ENCODE data around the gene SGMS1.

DNA sequence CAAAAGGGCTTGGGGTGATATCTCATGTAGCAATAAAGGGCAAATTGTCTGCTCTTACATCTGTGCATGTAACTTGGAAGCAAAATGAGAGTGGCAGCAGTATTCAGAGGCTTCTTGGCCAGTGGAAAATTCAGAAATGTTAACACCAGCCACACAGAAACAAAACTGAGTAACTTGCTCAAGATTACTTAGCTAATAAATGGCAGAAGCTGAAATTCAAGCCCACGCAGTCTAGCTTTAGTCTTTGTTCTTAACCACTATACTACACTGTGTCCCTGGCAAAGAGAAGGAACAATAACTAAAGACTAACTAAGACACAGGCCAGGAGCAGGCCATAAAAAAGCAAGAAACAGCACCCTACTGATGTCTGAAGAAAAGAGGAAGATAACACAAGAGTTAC is 186.5 kb downstream of the SGMS1 start:
- TF ChIP-seq, protein P1, sequence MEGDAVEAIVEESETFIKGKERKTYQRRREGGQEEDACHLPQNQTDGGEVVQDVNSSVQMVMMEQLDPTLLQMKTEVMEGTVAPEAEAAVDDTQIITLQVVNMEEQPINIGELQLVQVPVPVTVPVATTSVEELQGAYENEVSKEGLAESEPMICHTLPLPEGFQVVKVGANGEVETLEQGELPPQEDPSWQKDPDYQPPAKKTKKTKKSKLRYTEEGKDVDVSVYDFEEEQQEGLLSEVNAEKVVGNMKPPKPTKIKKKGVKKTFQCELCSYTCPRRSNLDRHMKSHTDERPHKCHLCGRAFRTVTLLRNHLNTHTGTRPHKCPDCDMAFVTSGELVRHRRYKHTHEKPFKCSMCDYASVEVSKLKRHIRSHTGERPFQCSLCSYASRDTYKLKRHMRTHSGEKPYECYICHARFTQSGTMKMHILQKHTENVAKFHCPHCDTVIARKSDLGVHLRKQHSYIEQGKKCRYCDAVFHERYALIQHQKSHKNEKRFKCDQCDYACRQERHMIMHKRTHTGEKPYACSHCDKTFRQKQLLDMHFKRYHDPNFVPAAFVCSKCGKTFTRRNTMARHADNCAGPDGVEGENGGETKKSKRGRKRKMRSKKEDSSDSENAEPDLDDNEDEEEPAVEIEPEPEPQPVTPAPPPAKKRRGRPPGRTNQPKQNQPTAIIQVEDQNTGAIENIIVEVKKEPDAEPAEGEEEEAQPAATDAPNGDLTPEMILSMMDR (IDR thresholded peaks at IDR 0.05): no peak
- TF ChIP-seq POLR2A (IDR thresholded peaks at IDR 0.05): no peak
